VCaP (cell line): ENCODE data around the gene ALG12.
A peak's percentile ranks its signal among the peaks of the same experiment; 100 is the strongest.

Experiments
- H3K27ac ChIP-seq: fragments of 450-650 bp; 2 replicates; pipeline ENCODE4 v1.5.1; 2017
- TF ChIP-seq, protein P1 (sequence below): fragments of 450-650 bp; conservative IDR thresholded peaks from 2 replicates; pipeline ENCODE4 v1.5.1; 2017; ENCODE audit warnings: mild to moderate bottlenecking, moderate library complexity

ALG12 gene

GRCh38 chr22:49903322-49904039, 14.8 kb downstream of the ALG12 start:
- H3K27ac ChIP-seq = peak overlapping the region; percentile 44
- TF ChIP-seq, protein P1, sequence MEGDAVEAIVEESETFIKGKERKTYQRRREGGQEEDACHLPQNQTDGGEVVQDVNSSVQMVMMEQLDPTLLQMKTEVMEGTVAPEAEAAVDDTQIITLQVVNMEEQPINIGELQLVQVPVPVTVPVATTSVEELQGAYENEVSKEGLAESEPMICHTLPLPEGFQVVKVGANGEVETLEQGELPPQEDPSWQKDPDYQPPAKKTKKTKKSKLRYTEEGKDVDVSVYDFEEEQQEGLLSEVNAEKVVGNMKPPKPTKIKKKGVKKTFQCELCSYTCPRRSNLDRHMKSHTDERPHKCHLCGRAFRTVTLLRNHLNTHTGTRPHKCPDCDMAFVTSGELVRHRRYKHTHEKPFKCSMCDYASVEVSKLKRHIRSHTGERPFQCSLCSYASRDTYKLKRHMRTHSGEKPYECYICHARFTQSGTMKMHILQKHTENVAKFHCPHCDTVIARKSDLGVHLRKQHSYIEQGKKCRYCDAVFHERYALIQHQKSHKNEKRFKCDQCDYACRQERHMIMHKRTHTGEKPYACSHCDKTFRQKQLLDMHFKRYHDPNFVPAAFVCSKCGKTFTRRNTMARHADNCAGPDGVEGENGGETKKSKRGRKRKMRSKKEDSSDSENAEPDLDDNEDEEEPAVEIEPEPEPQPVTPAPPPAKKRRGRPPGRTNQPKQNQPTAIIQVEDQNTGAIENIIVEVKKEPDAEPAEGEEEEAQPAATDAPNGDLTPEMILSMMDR = no peak

GRCh38 chr22:49901457-49901856, 16.8 kb downstream of the ALG12 start:
- TF ChIP-seq, protein P1 = no peak
- H3K27ac ChIP-seq = no peak overlapping the region

GRCh38 chr22:49900441-49901230, 17.6 kb downstream of the ALG12 start:
- TF ChIP-seq, protein P1 = no peak
- H3K27ac ChIP-seq = no peak overlapping the region

- TF ChIP-seq, protein P1 = no peak
- no peak overlapping the region for H3K27ac ChIP-seq
Observed at GRCh38 chr22:49899530-49899929, 18.7 kb downstream of the ALG12 start.

DNA sequence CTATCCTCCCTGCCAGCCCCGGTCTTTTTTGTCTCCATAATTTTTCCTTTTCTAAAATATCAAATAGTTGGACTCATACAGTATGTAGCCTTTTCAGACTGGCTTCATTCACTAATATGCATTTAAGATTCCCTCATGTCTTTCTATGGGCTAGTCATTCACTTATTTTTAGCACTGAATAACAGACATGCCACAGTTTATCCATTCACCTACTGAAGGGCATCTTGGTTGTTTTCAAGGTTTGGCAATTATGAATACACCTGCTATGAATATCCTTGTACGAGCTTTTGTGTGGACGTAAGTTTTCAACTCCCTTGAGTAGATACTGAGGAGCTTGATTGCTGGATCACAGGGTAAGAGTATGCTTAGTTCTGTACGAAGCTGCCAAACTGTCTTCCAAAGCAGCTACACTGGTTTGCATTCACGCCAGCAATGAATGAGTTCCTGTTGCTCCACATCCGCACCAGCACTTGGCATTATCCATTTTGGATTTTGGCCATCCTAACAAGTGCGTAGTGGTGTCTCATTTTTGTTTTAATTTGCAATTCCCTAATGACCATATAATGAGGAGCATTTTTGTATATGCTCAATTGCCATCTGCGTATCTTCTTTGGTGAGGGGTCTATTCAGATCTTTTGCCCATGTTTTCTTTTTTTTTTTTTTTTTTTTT, 21.1 kb downstream of the ALG12 start:
- TF ChIP-seq, protein P1 = no peak
- no peak overlapping the region for H3K27ac ChIP-seq

- no peak overlapping the region for H3K27ac ChIP-seq
- TF ChIP-seq, protein P1 = no peak
Observed at GRCh38 chr22:49896201-49896600, 22.0 kb downstream of the ALG12 start.
